Measurements from ENCODE around the gene NPC2.
"Not testable (repeated sequence)": the region's sequence is repeated elsewhere in the genome, so short reads cannot be mapped to it uniquely, and the experiment has no call there.

The NPC2 gene

DNA sequence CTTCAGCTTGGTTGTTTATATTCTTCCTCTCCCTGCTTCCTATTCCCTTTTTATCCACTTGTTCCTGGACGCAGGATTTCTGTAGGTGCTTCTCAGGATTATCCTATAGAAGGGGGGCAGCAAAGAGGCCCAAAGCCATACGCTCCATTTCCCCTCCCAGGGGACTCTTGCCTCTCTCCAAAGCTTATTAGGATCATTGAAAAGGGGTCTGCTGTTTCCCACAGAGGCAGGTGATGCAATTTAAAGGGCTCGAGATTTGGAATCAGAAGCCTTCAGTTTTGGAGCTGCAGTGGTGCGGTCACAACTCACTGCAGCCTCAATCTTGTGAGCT is 35.6 kb downstream of the NPC2 start:
- no peak for DNase-seq (ENCODE audit: low spot score)
- in situ Hi-C loops (cut with MboI; ENCODE audit: low pct_unique_long_range_greater_than_20kb, low sequenced_read_pairs, unreplicated experiment): no loop called here
- TF ChIP-seq, protein P1, sequence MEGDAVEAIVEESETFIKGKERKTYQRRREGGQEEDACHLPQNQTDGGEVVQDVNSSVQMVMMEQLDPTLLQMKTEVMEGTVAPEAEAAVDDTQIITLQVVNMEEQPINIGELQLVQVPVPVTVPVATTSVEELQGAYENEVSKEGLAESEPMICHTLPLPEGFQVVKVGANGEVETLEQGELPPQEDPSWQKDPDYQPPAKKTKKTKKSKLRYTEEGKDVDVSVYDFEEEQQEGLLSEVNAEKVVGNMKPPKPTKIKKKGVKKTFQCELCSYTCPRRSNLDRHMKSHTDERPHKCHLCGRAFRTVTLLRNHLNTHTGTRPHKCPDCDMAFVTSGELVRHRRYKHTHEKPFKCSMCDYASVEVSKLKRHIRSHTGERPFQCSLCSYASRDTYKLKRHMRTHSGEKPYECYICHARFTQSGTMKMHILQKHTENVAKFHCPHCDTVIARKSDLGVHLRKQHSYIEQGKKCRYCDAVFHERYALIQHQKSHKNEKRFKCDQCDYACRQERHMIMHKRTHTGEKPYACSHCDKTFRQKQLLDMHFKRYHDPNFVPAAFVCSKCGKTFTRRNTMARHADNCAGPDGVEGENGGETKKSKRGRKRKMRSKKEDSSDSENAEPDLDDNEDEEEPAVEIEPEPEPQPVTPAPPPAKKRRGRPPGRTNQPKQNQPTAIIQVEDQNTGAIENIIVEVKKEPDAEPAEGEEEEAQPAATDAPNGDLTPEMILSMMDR (IDR thresholded peaks at IDR 0.05; ENCODE audit: extremely low read depth, insufficient read depth, missing control alignments): no peak

DNA sequence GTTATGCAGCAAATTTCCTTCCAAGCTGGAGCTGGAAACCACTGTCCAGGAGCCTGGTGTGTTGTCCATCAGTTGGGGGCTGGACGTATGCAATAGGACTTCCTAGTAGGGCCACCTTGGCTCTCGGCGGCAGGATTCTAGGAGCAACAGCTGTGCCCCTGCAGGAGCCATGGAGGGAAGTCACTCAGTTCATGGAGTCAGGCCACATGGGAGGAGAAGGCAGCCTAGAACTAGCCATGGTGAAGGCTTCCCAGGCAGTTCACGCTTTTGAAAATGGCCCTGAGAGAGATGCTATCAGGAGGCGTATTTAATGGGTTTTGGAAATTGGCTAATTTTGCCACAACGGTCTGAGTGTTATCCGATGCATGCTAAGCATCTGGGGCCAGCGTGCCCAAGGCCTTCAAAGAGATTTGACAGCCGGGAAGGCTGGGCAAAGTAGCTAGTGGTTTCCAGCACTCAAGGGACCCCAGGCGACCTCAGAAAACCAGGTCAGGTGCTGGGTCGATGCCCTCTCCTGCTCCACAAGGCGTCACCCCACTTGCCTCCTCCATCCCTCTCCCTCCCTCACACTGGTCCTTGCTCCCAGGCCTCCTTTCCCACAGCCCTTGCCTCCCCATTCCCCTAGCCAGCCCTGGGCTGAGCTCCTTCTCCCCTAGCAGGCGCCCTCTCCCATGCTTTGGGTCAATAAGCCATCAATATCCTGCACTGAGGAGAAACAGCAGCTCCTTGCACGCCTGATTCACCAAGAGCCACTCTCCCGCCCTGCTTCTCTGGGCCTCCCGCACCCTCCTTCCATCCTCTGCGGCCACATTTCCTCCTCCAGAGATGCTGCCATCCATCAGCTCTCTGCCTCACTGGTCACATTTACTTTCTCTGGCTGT is 36.2 kb downstream of the NPC2 start:
- no peak for DNase-seq (ENCODE audit: low spot score)
- in situ Hi-C loops (cut with MboI; ENCODE audit: low pct_unique_long_range_greater_than_20kb, low sequenced_read_pairs, unreplicated experiment): no loop called here
- TF ChIP-seq, protein P1 (IDR thresholded peaks at IDR 0.05; ENCODE audit: extremely low read depth, insufficient read depth, missing control alignments): no peak

DNA sequence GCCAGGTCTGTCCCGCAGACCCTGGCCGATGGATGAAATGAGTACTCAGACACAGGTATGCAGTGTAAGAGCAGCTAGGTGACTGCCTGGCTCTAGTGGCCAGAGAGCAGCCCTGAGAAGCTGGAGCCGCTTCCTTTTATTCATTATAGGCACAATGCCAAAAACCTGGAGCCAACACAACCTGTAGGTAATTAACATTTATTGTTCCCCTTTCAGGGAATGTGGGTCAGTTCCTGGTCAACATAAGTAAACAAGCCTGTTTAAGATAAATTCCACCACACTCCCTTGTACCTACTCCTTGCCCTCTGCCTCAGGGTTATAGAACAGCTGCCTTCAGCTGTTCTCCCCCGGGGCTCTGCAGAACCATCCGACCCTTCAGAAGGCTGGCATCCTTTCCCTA is 38.7 kb downstream of the NPC2 start:
- in situ Hi-C loops (cut with MboI; ENCODE audit: low pct_unique_long_range_greater_than_20kb, low sequenced_read_pairs, unreplicated experiment): not testable (repeated sequence)

DNA sequence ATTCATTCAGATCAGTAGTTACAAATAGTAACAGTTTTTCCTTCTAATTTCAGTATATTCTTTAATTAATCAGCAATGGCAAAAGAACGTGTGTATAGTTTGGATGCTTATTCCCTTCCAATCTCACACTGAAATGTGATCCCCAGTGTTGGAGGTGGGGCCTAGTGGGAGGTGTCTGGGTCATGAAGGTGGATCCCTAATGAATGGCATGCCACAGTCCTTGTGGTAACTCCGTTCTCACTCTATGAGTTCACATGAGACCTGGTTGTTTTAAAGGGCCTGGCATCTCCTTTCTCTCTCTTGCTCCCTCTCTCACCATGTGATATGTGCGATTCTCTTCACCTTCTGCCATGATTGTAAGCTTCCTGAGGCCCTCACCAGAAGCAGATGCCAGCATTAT is 48.2 kb downstream of the NPC2 start:
- DNase-seq (ENCODE audit: low spot score): no peak
- TF ChIP-seq, protein P1 (IDR thresholded peaks at IDR 0.05; ENCODE audit: extremely low read depth, insufficient read depth, missing control alignments): no peak
- in situ Hi-C loops (cut with MboI; ENCODE audit: low pct_unique_long_range_greater_than_20kb, low sequenced_read_pairs, unreplicated experiment): no loop called here

More for the DNA sequence above, 38.7 kb downstream of the NPC2 start:
- not testable (repeated sequence) for DNase-seq (ENCODE audit: low spot score)

DNA sequence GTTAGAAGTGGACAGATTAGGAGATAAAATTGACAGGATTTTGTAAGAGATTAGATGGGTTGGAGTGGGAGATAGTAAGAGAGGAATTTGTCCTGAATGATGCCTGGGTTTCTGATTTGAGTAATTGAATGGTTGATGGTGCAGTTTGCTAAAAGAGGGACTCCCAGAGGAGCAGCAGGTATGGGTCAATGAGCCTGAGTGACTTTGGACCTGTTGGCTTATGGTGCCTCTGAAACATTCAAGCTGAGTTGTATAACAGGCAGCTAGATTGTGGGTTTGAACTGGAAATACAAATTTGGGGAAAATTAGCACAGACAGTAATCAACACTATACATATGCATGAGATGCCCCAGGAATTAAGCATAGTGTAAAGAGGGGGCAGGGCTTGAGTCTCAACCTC is 50.3 kb downstream of the NPC2 start:
- DNase-seq (ENCODE audit: low spot score): no peak
- TF ChIP-seq, protein P1 (IDR thresholded peaks at IDR 0.05; ENCODE audit: extremely low read depth, insufficient read depth, missing control alignments): no peak
- in situ Hi-C loops (cut with MboI; ENCODE audit: low pct_unique_long_range_greater_than_20kb, low sequenced_read_pairs, unreplicated experiment): no loop called here

DNA sequence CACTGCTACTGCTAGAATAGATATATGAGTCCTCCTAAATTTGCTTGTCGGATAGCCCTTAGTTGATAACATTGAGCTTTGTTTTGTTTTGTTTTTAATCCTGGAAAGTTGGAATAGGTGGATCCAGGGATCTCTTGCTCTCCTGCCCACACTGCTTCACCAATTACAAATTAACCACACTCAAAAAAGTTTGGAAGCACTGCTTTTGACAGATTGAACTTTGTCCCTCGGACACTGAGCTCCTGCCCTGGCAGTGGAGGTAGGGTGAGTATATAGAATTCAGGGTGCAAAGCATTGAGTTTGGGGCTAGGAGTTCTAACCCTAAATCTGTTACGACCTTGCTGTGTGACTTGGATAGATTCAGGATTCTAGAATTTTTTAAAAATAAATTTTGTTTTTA is 52.0 kb downstream of the NPC2 start:
- DNase-seq (ENCODE audit: low spot score): no peak
- TF ChIP-seq, protein P1 (IDR thresholded peaks at IDR 0.05; ENCODE audit: extremely low read depth, insufficient read depth, missing control alignments): no peak
- in situ Hi-C loops (cut with MboI; ENCODE audit: low pct_unique_long_range_greater_than_20kb, low sequenced_read_pairs, unreplicated experiment): no loop called here

DNA sequence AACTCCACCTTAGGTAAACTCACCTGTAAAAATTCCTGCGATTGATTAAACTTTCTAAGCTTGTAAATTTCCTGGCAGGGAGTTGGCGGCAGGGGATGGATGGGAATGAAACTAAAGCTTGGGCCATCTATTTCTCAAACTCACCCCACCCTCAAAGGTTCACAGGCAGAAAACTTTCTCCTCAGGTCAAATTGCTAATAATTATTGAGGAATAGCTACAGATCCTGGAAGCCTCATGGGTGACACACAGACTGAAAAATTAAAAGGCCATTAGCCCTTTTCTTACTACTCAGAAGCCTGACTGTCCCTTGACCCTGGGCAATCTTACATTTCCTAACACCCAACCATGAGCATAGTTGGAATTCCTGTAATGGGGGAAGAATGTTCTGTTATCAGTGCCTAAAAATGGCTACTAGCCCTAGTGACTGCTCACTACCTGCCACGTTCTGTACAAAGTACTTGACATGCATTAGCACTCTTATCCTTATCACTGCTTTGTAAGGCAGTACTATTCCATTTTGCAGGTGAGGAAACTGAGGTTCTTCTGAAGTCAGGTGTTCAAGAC is 54.7 kb downstream of the NPC2 start:
- in situ Hi-C loops (cut with MboI; ENCODE audit: low pct_unique_long_range_greater_than_20kb, low sequenced_read_pairs, unreplicated experiment): no loop called here
- TF ChIP-seq, protein P1 (IDR thresholded peaks at IDR 0.05; ENCODE audit: extremely low read depth, insufficient read depth, missing control alignments): no peak
- no peak for DNase-seq (ENCODE audit: low spot score)
